ENCODE measurements around the gene BSND.

Gene BSND

GRCh38 chr1:54984131-54984842 lies 14.4 kb upstream of the BSND start:
- no peak overlapping the region for H3K27ac ChIP-seq (ENCODE audit: insufficient read depth, low read depth, low read length, poor library complexity, severe bottlenecking)
- H3K27me3 ChIP-seq (ENCODE audit: control insufficient read depth, insufficient read depth, low read length, poor library complexity, severe bottlenecking) = peaks cover 32% of the 10 kb centered on the region
- no peak overlapping the region for H3K4me3 ChIP-seq (ENCODE audit: insufficient read depth, low read depth, low read length)
- no peaks in the 10 kb centered on the region for H3K9me3 ChIP-seq (ENCODE audit: control insufficient read depth, low read length)
- no peaks in the 10 kb centered on the region for H3K36me3 ChIP-seq (ENCODE audit: control insufficient read depth, insufficient read depth, low read length)
- 64 to 76% methylated on average over 6 to 7 of the region's 7 CpGs for WGBS, 2 experiments
- H3K4me1 ChIP-seq (ENCODE audit: control insufficient read depth, insufficient read depth, low read length) = no peaks in the 10 kb centered on the region

- WGBS, 2 experiments = 93 to 94% methylated on average over 5 of the region's 5 CpGs
- H3K36me3 ChIP-seq (ENCODE audit: control insufficient read depth, insufficient read depth, low read length) = no peaks in the 10 kb centered on the region
- peaks cover 20% of the 10 kb centered on the region for H3K27me3 ChIP-seq (ENCODE audit: control insufficient read depth, insufficient read depth, low read length, poor library complexity, severe bottlenecking)
- H3K4me3 ChIP-seq (ENCODE audit: insufficient read depth, low read depth, low read length) = no peak overlapping the region
- no peaks in the 10 kb centered on the region for H3K4me1 ChIP-seq (ENCODE audit: control insufficient read depth, insufficient read depth, low read length)
- H3K9me3 ChIP-seq (ENCODE audit: control insufficient read depth, low read length) = no peaks in the 10 kb centered on the region
- no peak overlapping the region for H3K27ac ChIP-seq (ENCODE audit: insufficient read depth, low read depth, low read length, poor library complexity, severe bottlenecking)
Measured at GRCh38 chr1:54985556-54985955, 13.2 kb upstream of the BSND start.

- Histone ChIP-seq H3K4me3 (ENCODE audit: insufficient read depth, low read depth, low read length) (no peak overlapping the region), H3K36me3 (ENCODE audit: control insufficient read depth, insufficient read depth, low read length) (no peaks in the 10 kb centered on the region), H3K4me1 (ENCODE audit: control insufficient read depth, insufficient read depth, low read length) (no peaks in the 10 kb centered on the region), H3K9me3 (ENCODE audit: control insufficient read depth, low read length) (no peaks in the 10 kb centered on the region), H3K27ac (ENCODE audit: insufficient read depth, low read depth, low read length, poor library complexity, severe bottlenecking) (no peak overlapping the region), H3K27me3 (ENCODE audit: control insufficient read depth, insufficient read depth, low read length, poor library complexity, severe bottlenecking) (peaks cover 15% of the 10 kb centered on the region)
- WGBS, 2 experiments = 87 to 91% methylated on average over 15 of the region's 15 CpGs
Measured at GRCh38 chr1:54986025-54986424, 12.7 kb upstream of the BSND start.

- H3K27me3 ChIP-seq (ENCODE audit: control insufficient read depth, insufficient read depth, low read length, poor library complexity, severe bottlenecking) = peaks cover 10% of the 10 kb centered on the region
- no peak overlapping the region for H3K4me3 ChIP-seq (ENCODE audit: insufficient read depth, low read depth, low read length)
- 92 to 94% methylated on average over 3 of the region's 3 CpGs for WGBS, 2 experiments
- H3K27ac ChIP-seq (ENCODE audit: insufficient read depth, low read depth, low read length, poor library complexity, severe bottlenecking) = no peak overlapping the region
- H3K9me3 ChIP-seq (ENCODE audit: control insufficient read depth, low read length) = no peaks in the 10 kb centered on the region
- H3K36me3 ChIP-seq (ENCODE audit: control insufficient read depth, insufficient read depth, low read length) = no peaks in the 10 kb centered on the region
- H3K4me1 ChIP-seq (ENCODE audit: control insufficient read depth, insufficient read depth, low read length) = no peaks in the 10 kb centered on the region
Measured at GRCh38 chr1:54986533-54986932, 12.2 kb upstream of the BSND start.

- WGBS, 2 experiments = 52 to 56% methylated on average over 2 of the region's 2 CpGs
- Histone ChIP-seq H3K36me3 (ENCODE audit: control insufficient read depth, insufficient read depth, low read length) (no peaks in the 10 kb centered on the region), H3K27me3 (ENCODE audit: control insufficient read depth, insufficient read depth, low read length, poor library complexity, severe bottlenecking) (peaks cover 2% of the 10 kb centered on the region), H3K4me3 (ENCODE audit: insufficient read depth, low read depth, low read length) (no peak overlapping the region), H3K9me3 (ENCODE audit: control insufficient read depth, low read length) (no peaks in the 10 kb centered on the region), H3K4me1 (ENCODE audit: control insufficient read depth, insufficient read depth, low read length) (no peaks in the 10 kb centered on the region), H3K27ac (ENCODE audit: insufficient read depth, low read depth, low read length, poor library complexity, severe bottlenecking) (no peak overlapping the region)
Measured at GRCh38 chr1:54987427-54987826, 11.3 kb upstream of the BSND start.

- Histone ChIP-seq H3K27me3 (ENCODE audit: control insufficient read depth, insufficient read depth, low read length, poor library complexity, severe bottlenecking) (no peaks in the 10 kb centered on the region), H3K9me3 (ENCODE audit: control insufficient read depth, low read length) (no peaks in the 10 kb centered on the region), H3K4me1 (ENCODE audit: control insufficient read depth, insufficient read depth, low read length) (no peaks in the 10 kb centered on the region), H3K36me3 (ENCODE audit: control insufficient read depth, insufficient read depth, low read length) (no peaks in the 10 kb centered on the region), H3K27ac (ENCODE audit: insufficient read depth, low read depth, low read length, poor library complexity, severe bottlenecking) (no peak overlapping the region), H3K4me3 (ENCODE audit: insufficient read depth, low read depth, low read length) (no peak overlapping the region)
- WGBS, 2 experiments = 91 to 93% methylated on average over 8 of the region's 8 CpGs
Measured at GRCh38 chr1:54987919-54988705, 10.6 kb upstream of the BSND start.

GRCh38 chr1:54988975-54989374 lies 9.8 kb upstream of the BSND start:
- 93 to 97% methylated on average over 4 of the region's 4 CpGs for WGBS, 2 experiments
- Histone ChIP-seq H3K27ac (ENCODE audit: insufficient read depth, low read depth, low read length, poor library complexity, severe bottlenecking) (no peak overlapping the region), H3K27me3 (ENCODE audit: control insufficient read depth, insufficient read depth, low read length, poor library complexity, severe bottlenecking) (no peaks in the 10 kb centered on the region), H3K4me1 (ENCODE audit: control insufficient read depth, insufficient read depth, low read length) (no peaks in the 10 kb centered on the region), H3K36me3 (ENCODE audit: control insufficient read depth, insufficient read depth, low read length) (no peaks in the 10 kb centered on the region), H3K9me3 (ENCODE audit: control insufficient read depth, low read length) (no peaks in the 10 kb centered on the region), H3K4me3 (ENCODE audit: insufficient read depth, low read depth, low read length) (no peak overlapping the region)

GRCh38 chr1:54989473-54989872 lies 9.3 kb upstream of the BSND start:
- Histone ChIP-seq H3K9me3 (ENCODE audit: control insufficient read depth, low read length) (no peaks in the 10 kb centered on the region), H3K27ac (ENCODE audit: insufficient read depth, low read depth, low read length, poor library complexity, severe bottlenecking) (no peak overlapping the region), H3K27me3 (ENCODE audit: control insufficient read depth, insufficient read depth, low read length, poor library complexity, severe bottlenecking) (no peaks in the 10 kb centered on the region), H3K4me3 (ENCODE audit: insufficient read depth, low read depth, low read length) (no peak overlapping the region), H3K4me1 (ENCODE audit: control insufficient read depth, insufficient read depth, low read length) (no peaks in the 10 kb centered on the region), H3K36me3 (ENCODE audit: control insufficient read depth, insufficient read depth, low read length) (no peaks in the 10 kb centered on the region)
- 86 to 90% methylated on average over 8 of the region's 8 CpGs for WGBS, 2 experiments

GRCh38 chr1:54989968-54990810 lies 8.5 kb upstream of the BSND start:
- no peaks in the 10 kb centered on the region for H3K27me3 ChIP-seq (ENCODE audit: control insufficient read depth, insufficient read depth, low read length, poor library complexity, severe bottlenecking)
- WGBS, 2 experiments = 76 to 83% methylated on average over 12 to 13 of the region's 13 CpGs
- no peak overlapping the region for H3K27ac ChIP-seq (ENCODE audit: insufficient read depth, low read depth, low read length, poor library complexity, severe bottlenecking)
- H3K4me1 ChIP-seq (ENCODE audit: control insufficient read depth, insufficient read depth, low read length) = peaks cover 7% of the 10 kb centered on the region
- H3K36me3 ChIP-seq (ENCODE audit: control insufficient read depth, insufficient read depth, low read length) = no peaks in the 10 kb centered on the region
- no peak overlapping the region for H3K4me3 ChIP-seq (ENCODE audit: insufficient read depth, low read depth, low read length)
- H3K9me3 ChIP-seq (ENCODE audit: control insufficient read depth, low read length) = no peaks in the 10 kb centered on the region

GRCh38 chr1:54990916-54991315 lies 7.8 kb upstream of the BSND start:
- Histone ChIP-seq H3K9me3 (ENCODE audit: control insufficient read depth, low read length) (no peaks in the 10 kb centered on the region), H3K4me3 (ENCODE audit: insufficient read depth, low read depth, low read length) (no peak overlapping the region), H3K4me1 (ENCODE audit: control insufficient read depth, insufficient read depth, low read length) (peaks cover 9% of the 10 kb centered on the region), H3K27ac (ENCODE audit: insufficient read depth, low read depth, low read length, poor library complexity, severe bottlenecking) (no peak overlapping the region), H3K27me3 (ENCODE audit: control insufficient read depth, insufficient read depth, low read length, poor library complexity, severe bottlenecking) (peaks cover 4% of the 10 kb centered on the region), H3K36me3 (ENCODE audit: control insufficient read depth, insufficient read depth, low read length) (no peaks in the 10 kb centered on the region)
- 80% methylated on average over 4 of the region's 4 CpGs for WGBS, 2 experiments
